H1 (cell line): ENCODE measurements around the gene DEGS2. TPM values are rescaled to one million over a fixed set of nuclear protein-coding genes. Genes with fewer than 3 reads are reported as not detected.

ENCODE experiments used
- CTCF ChIA-PET: fragments of 300-600 bp; sonication (Branson Sonifier 250); formaldehyde crosslinking; loops from one replicate; lab custom pipeline; 2021; ENCODE audit not compliant: partially characterized antibody; lab: Charles Lee
- POLR2A ChIA-PET: fragments of 300-600 bp; sonication (Branson Sonifier 250); formaldehyde crosslinking; loops from one replicate; lab custom pipeline; 2021; ENCODE audit warnings: inconsistent platforms; ENCODE audit not compliant: partially characterized antibody; lab: Charles Lee
- DNase-seq, 2 experiments: peaks; one replicate each; pipeline versions ENCODE4 v3.0.0 to v3.0.0-alpha.2; 2010 to 2022; ENCODE audit warnings: low spot score in 2 of 2, low read depth in 1 of 2, mixed read lengths in 1 of 2
- FAIRE-seq: peaks from 2 replicates; lab custom pipeline; 2011; peaks lifted over from hg19 to GRCh38; lab: Jason Lieb, UNC
- H2AFZ ChIP-seq: 2 replicates; pipeline ENCODE4 v1.8.1; 2012; ENCODE audit warnings: low read length, inconsistent platforms
- H2AK5ac ChIP-seq: 2 replicates; pipeline ENCODE4 v1.6.1; 2013; ENCODE audit warnings: low read depth, low read length
- H2BK120ac ChIP-seq: replicated peaks from 2 replicates; pipeline ENCODE3; 2013; ENCODE audit warnings: low read depth, low read length, inconsistent platforms
- H2BK12ac ChIP-seq: 2 replicates; pipeline ENCODE4 v1.6.1; 2013; ENCODE audit warnings: low read depth, low read length
- H2BK15ac ChIP-seq: 2 replicates; pipeline ENCODE4 v1.6.1; 2013; ENCODE audit warnings: low read length
- H2BK20ac ChIP-seq: 2 replicates; pipeline ENCODE4 v1.6.1; 2013; ENCODE audit warnings: low read length
- H2BK5ac ChIP-seq: 2 replicates; pipeline ENCODE4 v1.6.1; 2013; ENCODE audit warnings: low read depth, low read length
- H3K14ac ChIP-seq: 2 replicates; pipeline ENCODE4 v1.6.1; 2013; ENCODE audit warnings: inconsistent platforms; ENCODE audit not compliant: insufficient read length
- H3K18ac ChIP-seq: 2 replicates; pipeline ENCODE4 v1.6.1; 2013; ENCODE audit warnings: low read length; ENCODE audit errors: extremely low read depth
- H3K23ac ChIP-seq: 2 replicates; pipeline ENCODE4 v1.6.1; 2013; ENCODE audit warnings: inconsistent platforms; ENCODE audit not compliant: insufficient read length
- H3K23me2 ChIP-seq: 2 replicates; pipeline ENCODE4 v1.6.1; 2013; ENCODE audit warnings: low read depth, low read length
- H3K27ac ChIP-seq: 2 replicates; pipeline ENCODE4 v1.6.1; 2011; ENCODE audit warnings: low read depth, low read length, inconsistent platforms
- H3K27me3 ChIP-seq, 4 experiments: replicated peaks in 1 of 4; 1 replicate in 1 of 4; 2 replicates in 3 of 4; pipeline versions ENCODE4 v1.6.1 to v1.8.1; 2011 to 2013; ENCODE audit warnings: low read length in 3 of 4, mild to moderate bottlenecking in 3 of 4, inconsistent platforms in 2 of 4, mixed read lengths in 2 of 4, moderate library complexity in 1 of 4; ENCODE audit not compliant: control insufficient read depth in 3 of 4, insufficient read depth in 3 of 4; ENCODE audit errors: extremely low read depth in 1 of 4
- H3K36me3 ChIP-seq, 4 experiments: 2 replicates each; pipeline versions ENCODE4 v1.6.1 to v1.8.1; 2011 to 2013; ENCODE audit warnings: mild to moderate bottlenecking in 4 of 4, low read length in 3 of 4, moderate library complexity in 2 of 4, control low read depth in 1 of 4, inconsistent platforms in 1 of 4; ENCODE audit not compliant: insufficient read depth in 4 of 4, control insufficient read depth in 2 of 4
- H3K4ac ChIP-seq: replicated peaks from 2 replicates; pipeline ENCODE3; 2013; ENCODE audit warnings: low read length, low read depth, mixed read lengths, inconsistent platforms; ENCODE audit not compliant: insufficient read length
- H3K4me1 ChIP-seq, 4 experiments: replicated peaks in 1 of 4; 1 replicate in 1 of 4; 2 replicates in 3 of 4; pipeline versions ENCODE4 v1.6.1 to v1.8.1; 2011 to 2013; ENCODE audit warnings: low read length in 3 of 4, inconsistent platforms in 2 of 4, mixed read lengths in 1 of 4; ENCODE audit not compliant: insufficient read depth in 4 of 4, control insufficient read depth in 3 of 4
- H3K4me2 ChIP-seq, 2 experiments: 2 replicates each; pipeline versions ENCODE4 v1.6.1 to v1.8.1; 2011 to 2013; ENCODE audit warnings: low read depth in 2 of 2, low read length in 2 of 2, control low read depth in 1 of 2, inconsistent platforms in 1 of 2, mild to moderate bottlenecking in 1 of 2; ENCODE audit not compliant: insufficient read depth in 1 of 2
- H3K4me3 ChIP-seq, 4 experiments: fragments of 200-600, 300-600 bp in 1 of 4; sonication (generic), shearing (Covaris generic), sonication (Bioruptor Twin) in 1 of 4; 2 replicates each; pipeline versions ENCODE4 v1.5.1 to v1.8.1; 2011 to 2016; ENCODE audit warnings: low read length in 4 of 4, low read depth in 3 of 4, control low read depth in 2 of 4, inconsistent platforms in 2 of 4, mild to moderate bottlenecking in 2 of 4, mixed read lengths in 1 of 4, moderate library complexity in 1 of 4; ENCODE audit not compliant: insufficient read depth in 2 of 4; ENCODE audit errors: extremely low read depth in 1 of 4
- H3K56ac ChIP-seq: replicated peaks from 2 replicates; pipeline ENCODE3; 2013; ENCODE audit warnings: low read depth, mild to moderate bottlenecking, mixed read lengths, low read length, inconsistent platforms; ENCODE audit not compliant: insufficient read length
- H3K79me1 ChIP-seq: 2 replicates; pipeline ENCODE4 v1.6.1; 2013; ENCODE audit warnings: low read depth, low read length, control low read depth
- H3K79me2 ChIP-seq, 2 experiments: 2 replicates each; pipeline versions ENCODE4 v1.6.1 to v1.8.1; 2012 to 2013; ENCODE audit warnings: low read length in 2 of 2, mild to moderate bottlenecking in 2 of 2, inconsistent platforms in 1 of 2; ENCODE audit not compliant: insufficient read depth in 2 of 2, control insufficient read depth in 1 of 2
- H3K9ac ChIP-seq, 4 experiments: replicated peaks in 1 of 4; 1 replicate in 1 of 4; 2 replicates in 3 of 4; pipeline versions ENCODE4 v1.6.1 to v1.8.1; 2011 to 2013; ENCODE audit warnings: low read depth in 3 of 4, low read length in 3 of 4, control low read depth in 2 of 4, mild to moderate bottlenecking in 2 of 4, moderate library complexity in 2 of 4, inconsistent platforms in 1 of 4; ENCODE audit errors: extremely low read depth in 1 of 4
- H3K9me3 ChIP-seq, 2 experiments: 2 replicates each; pipeline versions ENCODE4 v1.6.1 to v1.8.1; 2012 to 2013; ENCODE audit warnings: mild to moderate bottlenecking in 2 of 2, moderate library complexity in 2 of 2, control low read depth in 1 of 2, inconsistent platforms in 1 of 2, low read depth in 1 of 2, low read length in 1 of 2, mixed read lengths in 1 of 2; ENCODE audit not compliant: insufficient read depth in 2 of 2
- H4K20me1 ChIP-seq, 2 experiments: replicated peaks in 1 of 2; 2 replicates each; pipeline versions ENCODE3 to v1.8.1; 2011 to 2013; ENCODE audit warnings: inconsistent platforms in 2 of 2, low read length in 2 of 2, mild to moderate bottlenecking in 1 of 2; ENCODE audit not compliant: insufficient read depth in 2 of 2, control insufficient read depth in 1 of 2
- H4K5ac ChIP-seq: 2 replicates; pipeline ENCODE4 v1.6.1; 2013; ENCODE audit warnings: low read length, low read depth, mixed read lengths, inconsistent platforms; ENCODE audit not compliant: insufficient read length
- H4K8ac ChIP-seq: 2 replicates; pipeline ENCODE4 v1.8.0; 2013; ENCODE audit warnings: mild to moderate bottlenecking, moderate library complexity, low read length, inconsistent platforms; ENCODE audit not compliant: insufficient read depth; ENCODE audit errors: extremely low read depth
- H4K91ac ChIP-seq: replicated peaks from 2 replicates; pipeline ENCODE3; 2013; ENCODE audit warnings: low read length, mixed read lengths, inconsistent platforms; ENCODE audit not compliant: insufficient read length
- EP300 ChIP-seq, 2 experiments: IDR thresholded peaks; 1 replicate in 1 of 2; 2 replicates in 1 of 2; pipeline ENCODE4 v1.6.1; 2011 to 2012; ENCODE audit warnings: low read depth in 2 of 2, low read length in 2 of 2, mild to moderate bottlenecking in 2 of 2, borderline replicate concordance in 1 of 2, inconsistent platforms in 1 of 2, moderate library complexity in 1 of 2
- GTF2F1 ChIP-seq: IDR thresholded peaks from 2 replicates; pipeline ENCODE4 v1.6.1; 2012; ENCODE audit warnings: low read depth, low read length, improper control_type of control experiment, borderline replicate concordance
- SIRT6 ChIP-seq: IDR thresholded peaks from one replicate; pipeline ENCODE4 v1.7.1; 2012; ENCODE audit warnings: low read length, inconsistent platforms
- TAF7 ChIP-seq: optimal IDR thresholded peaks from 2 replicates; pipeline ENCODE3; 2011; ENCODE audit warnings: low read depth, mild to moderate bottlenecking, inconsistent platforms, low read length, moderate library complexity, borderline replicate concordance
- TEAD4 ChIP-seq: IDR thresholded peaks from 2 replicates; pipeline ENCODE4 v1.6.1; 2012; ENCODE audit warnings: low read depth, low read length, inconsistent platforms, mixed read lengths
- WGBS, 2 experiments: shearing (Covaris generic) in 1 of 2; methylation state at CpG; one replicate each; pipeline versions ENCODE4 v1.1.6 to v1.1.7; 2013 to 2015; ENCODE audit warnings: low lambda C conversion rate in 2 of 2, mixed read lengths in 2 of 2, inconsistent platforms in 1 of 2, low coverage in 1 of 2, missing lambda C conversion rate in 1 of 2; ENCODE audit not compliant: insufficient replicate concordance in 2 of 2, insufficient coverage in 1 of 2, insufficient read length in 1 of 2; ENCODE audit errors: extremely low coverage in 1 of 2, missing lambda C conversion rate in 1 of 2; 5-methylcytosine and 5-hydroxymethylcytosine counted together
- polyA plus RNA-seq, 7 experiments: library from polyadenylated mRNA; depleted of rRNA in 3 of 7; stranded (reverse) in 5 of 7; unstranded in 2 of 7; fragments of >200 nt in 5 of 7; fragments of 200-250 nt in 2 of 7; gene quantifications; 1 replicate in 5 of 7; 2 replicates in 1 of 7; 4 replicates in 1 of 7; pipeline versions ENCODE4 v1.2.1 to v1.2.3, GENCODE V29; 2011 to 2013; ENCODE audit warnings: missing spikeins in 2 of 7, mixed read lengths in 2 of 7
- total RNA-seq: library from RNA; stranded (reverse); fragmentation: NEBNext Ultra II Directional; extraction: Animal tissue kit (Norgen Biotek cat#: 25700); gene quantifications from 2 replicates; pipeline ENCODE4 v1.2.1, GENCODE V29; 2021

DEGS2 gene
- total and polyA plus RNA-seq, 2 of the 8 experiments (the other 6 are each of a cell fraction or from before 2014, with no cell fraction given), result 0.61 to 0.82 TPM

- Histone ChIP-seq H3K9ac (no peak overlapping the region), H4K20me1 (no peaks in the 10 kb centered on the region), H2BK20ac (no peak overlapping the region), H2BK12ac (no peak overlapping the region), H3K23me2 (no peaks in the 10 kb centered on the region), H4K91ac (no peak overlapping the region), H3K27ac (no peak overlapping the region), H2BK15ac (no peak overlapping the region), H2AK5ac (no peak overlapping the region), H3K4ac (peak overlapping the region; percentile 29), H3K79me1 (no peaks in the 10 kb centered on the region), H3K4me1 (no peaks in the 10 kb centered on the region; a peak in 1 of 7 replicates), H3K9me3 (no peaks in the 10 kb centered on the region; a peak in 1 of 4 replicates), H4K8ac (no peak overlapping the region; the same call in 1 of the 2 replicates), H3K56ac (no peak overlapping the region), H2BK5ac (no peak overlapping the region), H3K4me2 (no peak overlapping the region), H2BK120ac (no peak overlapping the region), H3K14ac (no peak overlapping the region), H3K18ac (no peak overlapping the region), H2AFZ (no peak overlapping the region), H3K79me2 (no peaks in the 10 kb centered on the region), H3K36me3 (no peaks in the 10 kb centered on the region), H3K4me3 (no peak overlapping the region), H3K27me3 (no peaks in the 10 kb centered on the region), H4K5ac (no peak overlapping the region), H3K23ac (no peak overlapping the region)
- no peak for DNase-seq
- no peak for FAIRE-seq
- ChIA-PET CTCF (interaction anchor here (0.9 to 2.5 kb wide), 3 partner anchors 11 to 40 kb away, joined by 3 to 12 read pairs (median 4); no protein-coding TSS in a partner anchor), POLR2A (no interaction called here)
- TF ChIP-seq TAF7 (no peak), SIRT6 (no peak), TEAD4 (no peak), GTF2F1 (no peak), EP300 (IDR thresholded peaks at IDR 0.05; ENCODE audit: borderline replicate concordance in 1 of 2, low read depth in 2 of 2, low read length in 2 of 2) (no peak)
- WGBS, 2 experiments, result 96% methylated on average over 7 of the region's 7 CpGs; no CpG with 5 or more reads in 1 of the 2 experiments
Measured at GRCh38 chr14:100178691-100179090, 19.2 kb upstream of the DEGS2 start.
